MCF 10A (cell line): ENCODE measurements around the gene SMIM44. TPM values are rescaled to one million over a fixed set of nuclear protein-coding genes. Genes with fewer than 3 reads are reported as not detected.

ENCODE experiments used
- BruUV-seq: library from RNA; stranded (reverse); fragments of 400-500 nt; replicated peaks from 2 replicates; lab custom pipeline; 2021; lab: Mats Ljungman, UMichigan
- CTCF ChIA-PET: fragments of 300-600 bp; sonication (Branson Sonifier 250); formaldehyde crosslinking; extraction: SDS; loops from one replicate; lab custom pipeline; 2021; ENCODE audit warnings: antibody characterized with exemption, inconsistent platforms; lab: Yijun Ruan, JAX
- POLR2A ChIA-PET: fragments of 300-600, 350-650 bp; sonication (Branson Sonifier 250); formaldehyde crosslinking; extraction: SDS; loops from one replicate; lab custom pipeline; 2020; ENCODE audit warnings: antibody characterized with exemption, inconsistent platforms; lab: Yijun Ruan, JAX
- DNase-seq: peaks from one replicate; pipeline ENCODE4 v3.0.0-alpha.2; 2018; ENCODE audit not compliant: unreplicated experiment
- H3K27ac Mint-ChIP-seq: one replicate; pipeline ENCODE4 v1.8.0; 2022; ENCODE audit warnings: mild to moderate bottlenecking, low read depth, mixed read lengths; ENCODE audit not compliant: unreplicated experiment
- H3K27me3 Mint-ChIP-seq: one replicate; pipeline ENCODE4 v1.8.0; 2022; ENCODE audit warnings: mixed read lengths; ENCODE audit not compliant: insufficient read depth, unreplicated experiment
- H3K36me3 Mint-ChIP-seq: one replicate; pipeline ENCODE4 v1.8.0; 2022; ENCODE audit warnings: mild to moderate bottlenecking, moderate library complexity, mixed read lengths; ENCODE audit not compliant: insufficient read depth, unreplicated experiment
- H3K4me1 Mint-ChIP-seq: one replicate; pipeline ENCODE4 v1.8.0; 2022; ENCODE audit warnings: mixed read lengths; ENCODE audit not compliant: insufficient read depth, unreplicated experiment
- H3K4me3 Mint-ChIP-seq: one replicate; pipeline ENCODE4 v1.8.0; 2022; ENCODE audit warnings: mild to moderate bottlenecking, moderate library complexity, mixed read lengths; ENCODE audit not compliant: unreplicated experiment
- H3K9me3 Mint-ChIP-seq: one replicate; pipeline ENCODE4 v1.8.0; 2022; ENCODE audit warnings: mixed read lengths; ENCODE audit not compliant: unreplicated experiment
- CTCF ChIP-seq: fragments of 200-600 bp; IDR thresholded peaks from one replicate; pipeline ENCODE4 v1.8.0; 2022; ENCODE audit warnings: antibody characterized with exemption, mild to moderate bottlenecking; ENCODE audit not compliant: unreplicated experiment
- intact Hi-C: fragments of 100-400 bp; cut with micrococcal nuclease; formaldehyde crosslinking; loops from 2 replicates; pipeline ENCODE4 v1.14.1; 2022
- total RNA-seq: library from RNA; stranded (reverse); gene quantifications from 2 replicates; pipeline ENCODE4 v1.2.3, GENCODE V29; 2022

SMIM44 gene
- total RNA-seq, 1 experiment from 2014 or later: not detected

- peaks cover 6% of the 10 kb centered on the region for H3K4me1 Mint-ChIP-seq
- POLR2A ChIA-PET: no interaction called here
- H3K36me3 Mint-ChIP-seq: peaks cover 53% of the 10 kb centered on the region
- H3K27me3 Mint-ChIP-seq: no peaks in the 10 kb centered on the region
- no peak overlapping the region for H3K27ac Mint-ChIP-seq
- TF ChIP-seq CTCF: no peak
- CTCF ChIA-PET: no interaction called here
- H3K4me3 Mint-ChIP-seq: no peak overlapping the region
- DNase-seq: no peak
- intact Hi-C loops: no loop called here
- H3K9me3 Mint-ChIP-seq: no peaks in the 10 kb centered on the region
- BruUV-seq: no TSS peak
These were observed 15.0 kb downstream of the SMIM44 start for GRCh38 chr19:3468211-3468610.

DNA sequence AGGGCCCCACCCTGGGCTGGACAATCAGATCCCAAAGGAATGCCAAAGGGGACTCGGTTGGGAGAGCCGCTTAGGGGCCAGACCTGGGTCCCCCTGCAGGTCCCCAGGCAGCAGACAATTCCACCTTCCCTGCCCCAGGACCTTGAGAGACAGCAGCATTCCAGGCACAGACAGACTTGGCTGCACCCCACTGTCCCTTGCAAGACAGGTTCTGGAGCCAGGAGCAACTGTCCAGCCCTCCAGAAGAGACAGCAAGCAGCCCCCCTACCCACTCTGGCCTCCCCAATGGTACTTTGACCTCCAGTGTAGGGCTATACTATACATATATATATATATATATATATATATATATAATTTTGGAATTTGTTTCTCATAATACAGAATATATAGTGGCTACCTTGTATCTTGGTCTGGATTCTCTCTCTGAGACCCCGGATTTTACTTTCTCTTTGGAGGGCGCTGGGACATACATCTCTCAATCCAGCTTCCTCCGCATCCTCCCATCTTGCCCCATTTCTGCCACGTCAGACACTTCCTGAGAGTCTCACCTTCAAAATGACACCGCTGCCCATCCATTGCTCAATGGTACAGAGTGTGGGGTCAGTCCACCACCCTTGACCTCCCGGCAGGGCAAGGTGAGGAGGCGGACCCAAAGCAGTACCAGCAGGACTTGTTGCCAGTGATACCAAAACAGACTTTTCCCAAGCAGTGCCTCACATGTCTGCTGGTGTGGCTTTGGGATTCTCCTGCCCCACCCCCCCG is 15.6 kb downstream of the SMIM44 start:
- TF ChIP-seq CTCF: no peak
- no peaks in the 10 kb centered on the region for H3K9me3 Mint-ChIP-seq
- ChIA-PET CTCF (no interaction called here), POLR2A (interaction anchor here (2.3 kb wide), 1 partner anchor 131 kb away, joined by 5 read pairs; no protein-coding TSS in a partner anchor)
- H3K27ac Mint-ChIP-seq: no peak overlapping the region
- BruUV-seq: no TSS peak
- H3K4me3 Mint-ChIP-seq: no peak overlapping the region
- H3K27me3 Mint-ChIP-seq: no peaks in the 10 kb centered on the region
- intact Hi-C loops: no loop called here
- peaks cover 58% of the 10 kb centered on the region for H3K36me3 Mint-ChIP-seq
- no peak for DNase-seq
- peaks cover 6% of the 10 kb centered on the region for H3K4me1 Mint-ChIP-seq

DNA sequence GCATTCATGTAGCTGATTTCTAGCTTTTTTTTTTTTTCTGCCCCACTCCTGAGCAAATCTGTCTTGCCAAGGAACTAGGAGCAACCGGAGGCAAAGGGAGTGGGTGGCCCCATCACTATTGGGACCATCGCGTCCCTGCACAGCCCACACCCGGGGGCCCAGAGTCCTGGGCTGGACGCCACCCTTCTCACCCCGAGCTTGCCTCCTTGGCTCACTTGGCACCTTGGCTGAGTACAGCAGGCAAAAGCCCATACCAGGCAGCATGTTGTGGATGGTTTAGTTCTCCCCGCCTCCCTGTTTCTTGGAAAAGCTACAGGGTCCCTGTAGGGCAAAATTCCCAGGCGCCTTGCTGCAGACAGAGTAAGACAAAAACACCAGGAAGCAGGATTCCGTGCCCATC is 16.6 kb downstream of the SMIM44 start:
- ChIA-PET POLR2A (interaction anchor here (0.7 to 2.3 kb wide), 3 partner anchors 12 to 140 kb away, joined by 3 to 6 read pairs (median 5); no protein-coding TSS in a partner anchor), CTCF (interaction anchor here (1.3 kb wide), 1 partner anchor 37 kb away, joined by 4 read pairs; no protein-coding TSS in a partner anchor)
- no TSS peak for BruUV-seq
- no peak for DNase-seq
- peaks cover 6% of the 10 kb centered on the region for H3K4me1 Mint-ChIP-seq
- H3K9me3 Mint-ChIP-seq: no peaks in the 10 kb centered on the region
- TF ChIP-seq CTCF: no peak
- intact Hi-C loops: no loop called here
- peaks cover 64% of the 10 kb centered on the region for H3K36me3 Mint-ChIP-seq
- H3K4me3 Mint-ChIP-seq: no peak overlapping the region
- H3K27ac Mint-ChIP-seq: no peak overlapping the region
- no peaks in the 10 kb centered on the region for H3K27me3 Mint-ChIP-seq

- ChIA-PET CTCF (interaction anchor here (0.7 to 1.3 kb wide), 3 partner anchors 36 to 393 kb away, joined by 4 to 5 read pairs (median 4); no protein-coding TSS in a partner anchor), POLR2A (interaction anchor here (0.6 to 2.3 kb wide), 3 partner anchors 129 to 139 kb away, joined by 3 to 6 read pairs (median 5); no protein-coding TSS in a partner anchor)
- no peaks in the 10 kb centered on the region for H3K27me3 Mint-ChIP-seq
- peaks cover 2% of the 10 kb centered on the region for H3K4me1 Mint-ChIP-seq
- no peak overlapping the region for H3K27ac Mint-ChIP-seq
- no TSS peak for BruUV-seq
- no peak for DNase-seq
- H3K9me3 Mint-ChIP-seq: no peaks in the 10 kb centered on the region
- peaks cover 74% of the 10 kb centered on the region for H3K36me3 Mint-ChIP-seq
- no peak for TF ChIP-seq CTCF
- H3K4me3 Mint-ChIP-seq: no peak overlapping the region
- intact Hi-C loops: no loop called here
These were observed 17.7 kb downstream of the SMIM44 start for GRCh38 chr19:3465552-3465951.
